ENCODE measurements around the gene PTPN2. TPM values are rescaled to one million over a fixed set of nuclear protein-coding genes. Genes with fewer than 3 reads are reported as not detected.
A peak's percentile ranks its signal among the peaks of the same experiment; 100 is the strongest.
"Not testable (repeated sequence)": the region's sequence is repeated elsewhere in the genome, so short reads cannot be mapped to it uniquely, and the experiment has no call there.

PTPN2 gene
- total RNA-seq, 1 donor: 29.4 TPM

DNA sequence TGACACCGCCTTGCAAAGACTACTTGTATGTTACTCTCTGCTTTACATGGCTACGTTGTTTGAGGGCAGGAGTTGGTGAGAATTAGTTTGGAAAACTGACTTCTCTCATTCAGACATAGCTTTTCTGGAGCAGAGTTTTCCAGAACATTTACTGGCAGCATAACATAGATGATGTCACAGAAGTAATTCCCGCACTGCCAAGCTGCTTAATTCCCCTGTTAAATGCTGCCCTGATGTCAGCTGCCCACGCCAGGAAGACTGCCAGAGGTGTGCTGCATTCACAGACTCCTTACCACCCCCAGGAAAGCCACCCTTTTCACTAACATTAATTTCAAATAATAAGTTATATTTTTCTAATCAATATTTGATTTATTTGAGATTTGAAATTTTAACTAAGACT is 24.7 kb upstream of the PTPN2 start:
- DNase-seq (ENCODE audit: low read depth): peak; percentile 55
- no peak overlapping the region for H3K4me3 ChIP-seq (ENCODE audit: low read depth, low read length)
- TF ChIP-seq, protein P1, sequence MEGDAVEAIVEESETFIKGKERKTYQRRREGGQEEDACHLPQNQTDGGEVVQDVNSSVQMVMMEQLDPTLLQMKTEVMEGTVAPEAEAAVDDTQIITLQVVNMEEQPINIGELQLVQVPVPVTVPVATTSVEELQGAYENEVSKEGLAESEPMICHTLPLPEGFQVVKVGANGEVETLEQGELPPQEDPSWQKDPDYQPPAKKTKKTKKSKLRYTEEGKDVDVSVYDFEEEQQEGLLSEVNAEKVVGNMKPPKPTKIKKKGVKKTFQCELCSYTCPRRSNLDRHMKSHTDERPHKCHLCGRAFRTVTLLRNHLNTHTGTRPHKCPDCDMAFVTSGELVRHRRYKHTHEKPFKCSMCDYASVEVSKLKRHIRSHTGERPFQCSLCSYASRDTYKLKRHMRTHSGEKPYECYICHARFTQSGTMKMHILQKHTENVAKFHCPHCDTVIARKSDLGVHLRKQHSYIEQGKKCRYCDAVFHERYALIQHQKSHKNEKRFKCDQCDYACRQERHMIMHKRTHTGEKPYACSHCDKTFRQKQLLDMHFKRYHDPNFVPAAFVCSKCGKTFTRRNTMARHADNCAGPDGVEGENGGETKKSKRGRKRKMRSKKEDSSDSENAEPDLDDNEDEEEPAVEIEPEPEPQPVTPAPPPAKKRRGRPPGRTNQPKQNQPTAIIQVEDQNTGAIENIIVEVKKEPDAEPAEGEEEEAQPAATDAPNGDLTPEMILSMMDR (IDR thresholded peaks at IDR 0.05; ENCODE audit: insufficient read depth, low read length): no peak

DNA sequence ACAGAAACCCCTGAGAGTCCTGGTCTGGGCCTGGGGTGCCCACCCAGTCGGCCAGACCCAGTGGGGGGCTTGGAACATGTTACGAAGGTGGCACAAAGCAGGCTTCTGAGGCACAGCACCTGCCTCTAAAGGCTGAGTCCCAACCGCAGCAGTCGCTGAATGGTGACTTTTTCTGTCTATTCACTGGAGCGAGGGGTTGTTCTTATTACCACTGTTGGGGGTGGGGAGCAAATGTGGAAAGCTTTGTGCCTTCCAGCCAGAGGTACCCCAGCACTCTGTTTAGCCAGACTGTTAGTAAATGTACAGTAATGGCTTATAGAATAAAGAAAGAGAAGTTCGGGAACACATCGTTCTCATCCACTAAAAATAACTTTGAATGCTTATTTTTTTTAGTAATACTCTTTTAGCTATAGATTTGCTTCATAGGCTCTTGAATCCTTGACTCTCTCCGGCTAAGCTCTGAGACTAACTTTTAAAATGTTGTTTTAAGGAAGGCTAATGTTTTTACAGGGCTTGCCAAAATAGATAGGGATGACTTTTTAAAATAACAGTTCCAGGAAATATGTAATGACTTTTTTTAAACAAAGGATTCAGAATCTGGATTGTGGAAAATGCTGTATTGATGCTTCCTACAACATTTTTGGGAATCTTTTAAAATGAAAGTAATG is 23.4 kb upstream of the PTPN2 start:
- DNase-seq (ENCODE audit: low read depth): peak; percentile 80
- TF ChIP-seq, protein P1 (IDR thresholded peaks at IDR 0.05; ENCODE audit: insufficient read depth, low read length): no peak
- H3K4me3 ChIP-seq (ENCODE audit: low read depth, low read length): peak overlapping the region; percentile 32

DNA sequence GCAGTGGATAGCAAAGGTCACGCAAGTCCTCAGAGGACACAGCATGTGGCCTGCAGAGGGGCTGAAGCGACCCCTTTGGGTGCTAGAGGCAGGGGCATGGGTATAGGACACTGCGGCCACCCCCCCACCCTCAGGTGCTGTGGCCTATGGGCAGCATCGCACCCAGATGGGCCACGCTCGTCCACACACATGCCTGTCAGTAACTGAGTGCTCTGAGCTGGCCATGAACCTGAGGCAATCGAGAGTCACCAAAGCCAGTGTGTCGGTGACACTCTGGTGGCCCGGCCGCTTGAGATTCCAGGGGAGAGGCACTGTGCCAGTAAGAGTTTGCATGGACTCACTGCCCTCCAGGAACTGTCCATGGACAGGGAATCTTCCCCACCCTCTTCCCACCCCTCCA is 22.7 kb upstream of the PTPN2 start:
- no peak overlapping the region for H3K4me3 ChIP-seq (ENCODE audit: low read depth, low read length)
- DNase-seq (ENCODE audit: low read depth): no peak
- TF ChIP-seq, protein P1 (IDR thresholded peaks at IDR 0.05; ENCODE audit: insufficient read depth, low read length): no peak

DNA sequence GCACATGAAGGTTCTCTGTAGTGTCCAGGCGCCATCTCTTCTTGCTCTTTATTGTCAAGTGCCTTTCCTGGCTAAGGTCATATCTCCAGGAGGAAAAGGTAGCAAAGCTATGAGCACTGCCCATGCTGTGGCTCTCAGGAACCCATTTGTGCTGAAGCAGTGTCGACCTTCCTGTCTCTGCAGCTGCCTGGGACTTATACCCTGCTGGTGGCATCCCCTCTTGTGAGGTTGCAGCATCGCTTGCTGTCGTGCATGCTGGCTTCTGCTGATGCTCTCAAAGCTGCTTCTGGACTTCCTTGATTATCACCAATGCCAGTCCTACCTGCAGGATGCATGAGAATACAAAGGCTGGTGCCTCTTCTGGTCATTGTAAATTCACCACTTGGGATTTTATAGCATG is 22.1 kb upstream of the PTPN2 start:
- no peak for DNase-seq (ENCODE audit: low read depth)
- H3K4me3 ChIP-seq (ENCODE audit: low read depth, low read length): no peak overlapping the region
- TF ChIP-seq, protein P1 (IDR thresholded peaks at IDR 0.05; ENCODE audit: insufficient read depth, low read length): no peak

DNA sequence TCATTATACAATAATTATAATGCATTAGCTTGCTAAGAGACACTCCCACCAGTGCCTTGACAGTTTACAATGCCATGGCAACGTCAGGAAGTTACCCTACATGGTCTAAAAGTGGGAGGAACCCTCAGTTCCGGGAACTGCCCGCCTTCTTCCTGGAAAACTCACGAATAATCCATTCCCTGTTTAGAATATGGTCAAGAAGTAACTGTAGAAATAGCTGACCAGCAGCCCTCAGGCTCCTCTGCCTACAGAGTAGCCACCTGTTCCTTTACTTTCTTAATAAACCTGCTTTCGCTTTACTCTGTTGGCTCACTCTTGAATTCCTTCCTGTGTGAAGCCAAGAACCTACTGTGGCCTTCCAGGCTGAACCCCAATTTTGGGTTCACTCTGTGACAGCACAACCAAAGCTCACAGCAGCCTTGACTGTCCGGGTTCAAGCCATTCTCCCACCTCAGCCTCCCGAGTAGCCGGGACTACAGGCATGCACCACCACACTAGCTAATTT is 20.0 kb upstream of the PTPN2 start:
- no peak overlapping the region for H3K4me3 ChIP-seq (ENCODE audit: low read depth, low read length)
- DNase-seq (ENCODE audit: low read depth): peak; percentile 51
- TF ChIP-seq, protein P1 (IDR thresholded peaks at IDR 0.05; ENCODE audit: insufficient read depth, low read length): no peak

DNA sequence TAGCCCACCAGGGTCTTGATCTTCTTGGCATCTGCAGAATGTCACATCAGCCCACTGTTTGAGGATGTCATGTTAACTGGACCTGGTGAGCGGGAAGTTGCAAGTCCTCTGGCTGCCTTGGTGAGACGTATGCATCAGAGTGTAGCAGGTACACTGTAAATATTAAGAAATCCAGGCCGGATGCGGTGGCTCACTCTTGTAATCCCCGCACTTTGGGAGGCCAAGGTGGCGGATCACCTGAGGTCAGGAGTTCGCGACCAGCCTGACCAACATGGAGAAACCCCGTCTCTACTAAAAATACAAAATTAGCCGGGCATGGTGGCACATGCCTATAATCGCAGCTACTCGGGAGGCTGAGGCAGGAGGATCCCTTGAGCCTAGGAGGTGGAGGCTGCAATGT is 17.2 kb upstream of the PTPN2 start:
- DNase-seq (ENCODE audit: low read depth); H3K4me3 ChIP-seq (ENCODE audit: low read depth, low read length): not testable (repeated sequence)

DNA sequence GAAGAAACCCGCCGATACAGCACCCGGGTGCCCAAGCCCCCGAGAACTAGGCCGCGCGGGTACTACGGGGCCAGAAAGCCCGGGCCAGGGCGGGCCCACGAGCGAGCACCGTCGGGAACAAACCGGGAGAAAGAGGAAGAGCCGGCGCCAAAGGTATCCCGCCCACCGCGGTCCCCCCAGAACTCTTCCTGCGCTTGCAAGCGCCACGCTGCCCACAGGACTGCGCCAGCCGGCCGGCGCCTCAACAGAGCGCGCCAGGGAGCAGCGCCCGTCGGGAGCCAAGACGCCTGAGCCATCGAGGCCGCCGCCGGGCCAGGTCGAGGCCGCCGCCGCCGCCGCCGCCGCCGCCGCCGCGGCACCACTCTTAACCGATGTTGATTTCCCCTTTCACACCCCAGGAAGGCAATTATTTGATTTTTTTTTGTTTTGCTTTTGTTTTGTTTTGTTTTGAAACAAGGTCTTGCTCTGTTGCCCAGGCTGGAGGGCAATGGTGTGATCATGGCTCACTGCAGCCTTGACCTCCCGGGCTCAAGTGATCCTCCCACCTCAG is 12.8 kb upstream of the PTPN2 start:
- not testable (repeated sequence) for H3K4me3 ChIP-seq (ENCODE audit: low read depth, low read length); DNase-seq (ENCODE audit: low read depth)

DNA sequence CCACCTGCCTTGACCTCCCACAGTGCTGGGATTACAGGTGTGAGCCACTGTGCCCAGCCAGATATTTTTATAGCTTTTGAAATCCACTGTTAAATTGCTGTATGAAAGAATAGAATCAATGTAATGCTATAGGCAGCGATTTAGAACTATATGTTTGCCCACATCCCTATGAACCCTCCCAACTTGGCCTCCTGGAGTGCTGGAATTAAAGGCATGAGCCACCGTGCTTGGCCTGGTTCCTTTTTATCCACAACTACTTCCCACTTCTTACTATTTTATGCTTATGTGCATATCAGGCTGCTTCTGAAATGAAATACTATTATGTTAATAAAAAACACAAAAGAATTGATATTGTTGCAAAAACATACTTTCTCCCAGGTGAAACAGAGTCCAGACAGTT is 11.6 kb upstream of the PTPN2 start:
- no peak overlapping the region for H3K4me3 ChIP-seq (ENCODE audit: low read depth, low read length)
- TF ChIP-seq, protein P1 (IDR thresholded peaks at IDR 0.05; ENCODE audit: insufficient read depth, low read length): no peak
- DNase-seq (ENCODE audit: low read depth): no peak
